NCI-H2081 treated with DMSO at 0.1 percent for 48 hours (cell line): ENCODE data around the gene IGF1R.

Source experiments
- DNase-seq: peaks from one replicate; lab custom pipeline; 2025; lab: John Stamatoyannopoulos, UW

The IGF1R gene

GRCh38 chr15:98705070-98705469 is 56.7 kb downstream of the IGF1R start:
- DNase-seq: no peak

GRCh38 chr15:98706387-98706786 is 58.0 kb downstream of the IGF1R start:
- no peak for DNase-seq

- DNase-seq: no peak
These were observed 58.6 kb downstream of the IGF1R start for GRCh38 chr15:98706986-98707385.

- no peak for DNase-seq
These were observed 59.8 kb downstream of the IGF1R start for GRCh38 chr15:98708037-98708590.

GRCh38 chr15:98711810-98712209 is 63.5 kb downstream of the IGF1R start:
- no peak for DNase-seq

- DNase-seq: no peak
These were observed 64.7 kb downstream of the IGF1R start for GRCh38 chr15:98712845-98713584.

- DNase-seq: no peak
These were observed 65.3 kb downstream of the IGF1R start for GRCh38 chr15:98713585-98714001.

GRCh38 chr15:98714922-98715321 is 66.6 kb downstream of the IGF1R start:
- DNase-seq: no peak

- DNase-seq: no peak
These were observed 67.1 kb downstream of the IGF1R start for GRCh38 chr15:98715401-98715800.

GRCh38 chr15:98715890-98716443 is 67.6 kb downstream of the IGF1R start:
- no peak for DNase-seq

GRCh38 chr15:98717371-98717770 is 69.0 kb downstream of the IGF1R start:
- DNase-seq: no peak

- DNase-seq: no peak
These were observed 69.6 kb downstream of the IGF1R start for GRCh38 chr15:98717942-98718341.

GRCh38 chr15:98718426-98719136 is 70.2 kb downstream of the IGF1R start:
- no peak for DNase-seq

GRCh38 chr15:98719137-98719740 is 70.9 kb downstream of the IGF1R start:
- DNase-seq: no peak

- DNase-seq: no peak
These were observed 71.7 kb downstream of the IGF1R start for GRCh38 chr15:98720031-98720430.

GRCh38 chr15:98720577-98721565 is 72.5 kb downstream of the IGF1R start:
- DNase-seq: no peak

GRCh38 chr15:98722209-98722608 is 73.9 kb downstream of the IGF1R start:
- DNase-seq: no peak

- DNase-seq: no peak
These were observed 74.3 kb downstream of the IGF1R start for GRCh38 chr15:98722645-98723044.

GRCh38 chr15:98723195-98723594 is 74.9 kb downstream of the IGF1R start:
- no peak for DNase-seq

- no peak for DNase-seq
These were observed 75.7 kb downstream of the IGF1R start for GRCh38 chr15:98724048-98724447.

GRCh38 chr15:98724494-98724893 is 76.2 kb downstream of the IGF1R start:
- no peak for DNase-seq
